Endothelial cell of umbilical vein (primary cell): ENCODE measurements around the gene UST. TPM values are rescaled to one million over a fixed set of nuclear protein-coding genes. Genes with fewer than 3 reads are reported as not detected.

Experiments
- BruUV-seq: library from RNA; stranded (reverse); fragments of 400-500 nt; replicated peaks from 2 replicates; lab custom pipeline; 2021; lab: Mats Ljungman, UMichigan
- CTCF ChIA-PET: fragments of 300-600, 350-600 bp; sonication (Branson Sonifier 250); formaldehyde crosslinking; loops from one replicate; lab custom pipeline; 2021; ENCODE audit warnings: antibody characterized with exemption, inconsistent platforms; lab: Charles Lee
- POLR2A ChIA-PET: fragments of 300-600, 350-600 bp; sonication (Branson Sonifier 250); formaldehyde crosslinking; loops from one replicate; lab custom pipeline; 2021; ENCODE audit warnings: antibody characterized with exemption, inconsistent platforms; lab: Charles Lee
- DNase-seq: peaks from one replicate; pipeline ENCODE4 v3.0.0-alpha.2; 2011; ENCODE audit warnings: low read depth, low spot score
- FAIRE-seq: peaks from 2 replicates; lab custom pipeline; 2011; peaks lifted over from hg19 to GRCh38; lab: Jason Lieb, UNC
- H2AFZ ChIP-seq: 2 replicates; pipeline ENCODE4 v1.6.0; 2012; ENCODE audit warnings: low read depth, low read length, control low read depth, inconsistent platforms
- H3K27ac ChIP-seq: 2 replicates; pipeline ENCODE4 v1.5.1; 2011; ENCODE audit warnings: low read depth, mild to moderate bottlenecking, control low read depth, low read length, moderate library complexity; ENCODE audit not compliant: insufficient read depth
- H3K27me3 ChIP-seq, 2 experiments: 2 replicates each; pipeline versions ENCODE4 v1.6.0 to v1.6.1; 2011; ENCODE audit warnings: low read length in 2 of 2, mixed read lengths in 1 of 2; ENCODE audit not compliant: control insufficient read depth in 2 of 2, insufficient read depth in 2 of 2
- H3K36me3 ChIP-seq, 2 experiments: 2 replicates in 1 of 2; 3 replicates in 1 of 2; pipeline ENCODE4 v1.5.1; 2011; ENCODE audit warnings: low read length in 2 of 2, mild to moderate bottlenecking in 1 of 2, moderate library complexity in 1 of 2; ENCODE audit not compliant: control insufficient read depth in 2 of 2, insufficient read depth in 2 of 2; ENCODE audit errors: extremely low read depth in 1 of 2
- H3K4me1 ChIP-seq: 3 replicates; pipeline ENCODE4 v1.5.1; 2011; ENCODE audit warnings: mild to moderate bottlenecking, low read length; ENCODE audit not compliant: control insufficient read depth, insufficient read depth; ENCODE audit errors: extremely low read depth
- H3K4me2 ChIP-seq: 2 replicates; pipeline ENCODE4 v1.6.1; 2011; ENCODE audit warnings: low read length, control low read depth, mixed read lengths; ENCODE audit not compliant: insufficient read depth
- H3K4me3 ChIP-seq, 3 experiments: fragments of 200-600 bp in 1 of 3; sonication (generic), shearing (Covaris generic) in 1 of 3; replicated peaks in 1 of 3; 2 replicates each; pipeline ENCODE4 v1.5.1; 2011 to 2016; ENCODE audit warnings: control low read depth in 3 of 3, low read length in 3 of 3, mild to moderate bottlenecking in 2 of 3, inconsistent platforms in 1 of 3, low read depth in 1 of 3, moderate library complexity in 1 of 3; ENCODE audit not compliant: insufficient read depth in 1 of 3
- H3K79me2 ChIP-seq: 2 replicates; pipeline ENCODE4 v1.6.0; 2012; ENCODE audit warnings: low read length, inconsistent platforms; ENCODE audit not compliant: control insufficient read depth, insufficient read depth
- H3K9ac ChIP-seq: replicated peaks from 2 replicates; pipeline ENCODE3; 2011; ENCODE audit warnings: low read length, control low read depth; ENCODE audit not compliant: insufficient read depth; ENCODE audit errors: extremely low read depth
- H3K9me1 ChIP-seq: replicated peaks from 3 replicates; pipeline ENCODE4 v1.6.0; 2011; ENCODE audit warnings: mild to moderate bottlenecking, low read length; ENCODE audit not compliant: control insufficient read depth, insufficient read depth; ENCODE audit errors: extremely low read depth
- H3K9me3 ChIP-seq: replicated peaks from 2 replicates; pipeline ENCODE4 v1.5.1; 2012; ENCODE audit warnings: low read length, inconsistent platforms; ENCODE audit not compliant: control insufficient read depth, insufficient read depth
- H4K20me1 ChIP-seq: replicated peaks from 2 replicates; pipeline ENCODE3; 2011; ENCODE audit warnings: mild to moderate bottlenecking, low read length; ENCODE audit not compliant: control insufficient read depth, insufficient read depth; ENCODE audit errors: extremely low read depth
- EZH2 ChIP-seq: IDR thresholded peaks from 2 replicates; pipeline ENCODE4 v1.6.1; 2012; ENCODE audit warnings: borderline replicate concordance, low read depth, mild to moderate bottlenecking, moderate library complexity, low read length, inconsistent platforms; ENCODE audit not compliant: severe bottlenecking
- FOS ChIP-seq: IDR thresholded peaks from 2 replicates; pipeline ENCODE4 v1.6.1; 2011; ENCODE audit warnings: mild to moderate bottlenecking, low read length, moderate library complexity, borderline replicate concordance; ENCODE audit not compliant: insufficient read depth
- GATA2 ChIP-seq: IDR thresholded peaks from 2 replicates; pipeline ENCODE4 v1.7.0; 2011; ENCODE audit warnings: low read depth, mild to moderate bottlenecking, moderate library complexity, mixed read lengths, low read length; ENCODE audit not compliant: insufficient read length, insufficient read depth
- JUN ChIP-seq: IDR thresholded peaks from 2 replicates; pipeline ENCODE4 v1.6.1; 2011; ENCODE audit warnings: borderline replicate concordance, low read depth; ENCODE audit not compliant: insufficient read length, insufficient read depth
- MYC ChIP-seq: IDR thresholded peaks from one replicate; pipeline ENCODE4 v1.6.1; 2011; ENCODE audit warnings: mild to moderate bottlenecking, low read depth, low read length
- POLR2A ChIP-seq: IDR thresholded peaks from 2 replicates; pipeline ENCODE4 v1.6.1; 2012; ENCODE audit warnings: low read depth, mild to moderate bottlenecking, control low read depth, low read length
- POLR2AphosphoS5 ChIP-seq: IDR thresholded peaks from 2 replicates; pipeline ENCODE4 v1.6.1; 2012; ENCODE audit warnings: low read depth, mild to moderate bottlenecking, control low read depth, low read length, moderate library complexity; ENCODE audit not compliant: insufficient read depth
- dilution Hi-C: fragments of 300-500 bp; cut with MboI; formaldehyde crosslinking; loops from one replicate; pipeline ENCODE4 v1.15.0; 2019; ENCODE audit warnings: low sequenced_read_pairs; ENCODE audit not compliant: extremely low pct_ligation_motif_present
- intact Hi-C: fragments of 100-400 bp; cut with micrococcal nuclease; formaldehyde crosslinking; loops from one replicate; pipeline ENCODE4 v1.10.0; 2022
- polyA plus RNA-seq, 4 experiments: library from polyadenylated mRNA; depleted of rRNA in 3 of 4; stranded (reverse) in 3 of 4; unstranded in 1 of 4; fragments of >200 nt; gene quantifications; 2 replicates each; pipeline versions ENCODE4 v1.2.1 to v1.2.3, GENCODE V29; 2011 to 2012; ENCODE audit warnings: missing spikeins in 1 of 4
- total RNA-seq: library from RNA; stranded (reverse); gene quantifications from 2 replicates; pipeline ENCODE4 v1.2.3, GENCODE V29; 2021
- TF ChIP-seq, protein P1 (sequence below): IDR thresholded peaks from 2 replicates; pipeline ENCODE4 v1.6.1; 2011; ENCODE audit not compliant: insufficient read depth, insufficient read length
- TF ChIP-seq, protein P2 (sequence below), 2 donors: IDR thresholded peaks; 1 replicate in 1 of 2; 2 replicates in 1 of 2; pipeline ENCODE4 v1.5.1; 2011; ENCODE audit warnings: low read length in 2 of 2, mild to moderate bottlenecking in 2 of 2, moderate library complexity in 2 of 2, control low read depth in 1 of 2, inconsistent platforms in 1 of 2, low read depth in 1 of 2; ENCODE audit not compliant: insufficient read depth in 1 of 2; ENCODE audit errors: extremely low read depth in 1 of 2

UST gene
- total and polyA plus RNA-seq, 2 donors (not counting 3 experiments of a cell fraction or from before 2014, with no cell fraction given): 0.26 to 0.84 TPM

DNA sequence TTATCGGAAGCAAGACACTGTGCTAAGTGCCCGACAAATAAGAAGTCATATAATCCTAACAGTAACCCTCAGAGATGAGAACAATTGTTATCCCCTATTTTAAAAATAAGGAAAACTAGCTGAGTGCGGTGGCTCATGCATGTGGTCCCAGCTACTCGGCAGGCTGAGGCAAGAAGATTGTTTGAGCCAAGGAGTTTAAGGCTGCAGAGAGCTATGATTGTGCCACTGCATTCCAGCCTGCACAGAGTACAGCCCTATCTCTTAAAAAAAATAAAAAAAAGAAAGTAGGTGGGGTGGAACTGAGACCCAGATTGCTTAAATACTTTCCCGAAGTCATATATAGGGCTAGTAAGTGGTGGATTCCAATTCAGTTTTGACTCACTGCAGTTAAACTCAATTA lies 84.7 kb downstream of the UST start:
- DNase-seq (no peak), FAIRE-seq (no peak)
- Histone ChIP-seq H3K79me2 (no peaks in the 10 kb centered on the region), H3K27me3 (no peaks in the 10 kb centered on the region), H3K9me1 (no peaks in the 10 kb centered on the region), H4K20me1 (no peaks in the 10 kb centered on the region), H3K9me3 (no peaks in the 10 kb centered on the region), H3K4me2 (no peak overlapping the region), H3K4me1 (no peaks in the 10 kb centered on the region), H3K9ac (no peak overlapping the region), H3K4me3 (no peak overlapping the region), H2AFZ (no peak overlapping the region), H3K36me3 (no peaks in the 10 kb centered on the region), H3K27ac (no peak overlapping the region)
- dilution Hi-C loops (no loop called here), intact Hi-C loops (loop anchor here (5.0 kb wide), 1 partner anchor 116 kb away; no protein-coding TSS in a partner anchor)
- CTCF ChIA-PET: no interaction called here
- POLR2A ChIA-PET: no interaction called here
- BruUV-seq: no TSS peak
- TF ChIP-seq JUN: no peak
- no peak for TF ChIP-seq POLR2AphosphoS5
- TF ChIP-seq, protein P1, sequence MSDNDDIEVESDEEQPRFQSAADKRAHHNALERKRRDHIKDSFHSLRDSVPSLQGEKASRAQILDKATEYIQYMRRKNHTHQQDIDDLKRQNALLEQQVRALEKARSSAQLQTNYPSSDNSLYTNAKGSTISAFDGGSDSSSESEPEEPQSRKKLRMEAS: no peak
- no peak for TF ChIP-seq FOS
- TF ChIP-seq POLR2A: no peak
- TF ChIP-seq, protein P2, sequence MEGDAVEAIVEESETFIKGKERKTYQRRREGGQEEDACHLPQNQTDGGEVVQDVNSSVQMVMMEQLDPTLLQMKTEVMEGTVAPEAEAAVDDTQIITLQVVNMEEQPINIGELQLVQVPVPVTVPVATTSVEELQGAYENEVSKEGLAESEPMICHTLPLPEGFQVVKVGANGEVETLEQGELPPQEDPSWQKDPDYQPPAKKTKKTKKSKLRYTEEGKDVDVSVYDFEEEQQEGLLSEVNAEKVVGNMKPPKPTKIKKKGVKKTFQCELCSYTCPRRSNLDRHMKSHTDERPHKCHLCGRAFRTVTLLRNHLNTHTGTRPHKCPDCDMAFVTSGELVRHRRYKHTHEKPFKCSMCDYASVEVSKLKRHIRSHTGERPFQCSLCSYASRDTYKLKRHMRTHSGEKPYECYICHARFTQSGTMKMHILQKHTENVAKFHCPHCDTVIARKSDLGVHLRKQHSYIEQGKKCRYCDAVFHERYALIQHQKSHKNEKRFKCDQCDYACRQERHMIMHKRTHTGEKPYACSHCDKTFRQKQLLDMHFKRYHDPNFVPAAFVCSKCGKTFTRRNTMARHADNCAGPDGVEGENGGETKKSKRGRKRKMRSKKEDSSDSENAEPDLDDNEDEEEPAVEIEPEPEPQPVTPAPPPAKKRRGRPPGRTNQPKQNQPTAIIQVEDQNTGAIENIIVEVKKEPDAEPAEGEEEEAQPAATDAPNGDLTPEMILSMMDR (IDR thresholded peaks at IDR 0.05; ENCODE audit: extremely low read depth in 1 of 2, insufficient read depth in 1 of 2, low read depth in 1 of 2, low read length in 2 of 2): no peak
- no peak for TF ChIP-seq MYC
- TF ChIP-seq GATA2: no peak
- TF ChIP-seq EZH2: no peak
